Skeletal muscle satellite cell (primary cell): ENCODE results near the gene TMEM132C.
"Not testable (repeated sequence)": the region's sequence is repeated elsewhere in the genome, so short reads cannot be mapped to it uniquely, and the experiment has no call there.

ENCODE experiments used
- H3K27me3 ChIP-seq: 2 replicates; pipeline ENCODE4 v1.7.0; 2013; ENCODE audit warnings: low read length; ENCODE audit not compliant: control insufficient read depth, insufficient read depth
- H3K36me3 ChIP-seq: 2 replicates; pipeline ENCODE4 v1.7.0; 2013; ENCODE audit warnings: mild to moderate bottlenecking, control low read depth, low read length; ENCODE audit not compliant: insufficient read depth
- H3K4me1 ChIP-seq: 2 replicates; pipeline ENCODE4 v1.7.0; 2013; ENCODE audit warnings: low read length; ENCODE audit not compliant: control insufficient read depth, insufficient read depth
- H3K4me2 ChIP-seq: 2 replicates; pipeline ENCODE4 v1.7.0; 2013; ENCODE audit warnings: mild to moderate bottlenecking, low read length
- H3K4me3 ChIP-seq: 2 replicates; pipeline ENCODE4 v1.7.0; 2013; ENCODE audit warnings: low read length
- H3K9ac ChIP-seq: 2 replicates; pipeline ENCODE4 v1.7.0; 2013; ENCODE audit warnings: mild to moderate bottlenecking, low read depth, low read length, moderate library complexity
- H3K9me3 ChIP-seq: replicated peaks from 2 replicates; pipeline ENCODE4 v1.7.0; 2013; ENCODE audit warnings: mild to moderate bottlenecking, control low read depth, low read length

The TMEM132C gene

GRCh38 chr12:128603573-128604115 is 336.7 kb downstream of the TMEM132C start:
- no peak overlapping the region for H3K9ac ChIP-seq
- H3K27me3 ChIP-seq = no peaks in the 10 kb centered on the region
- H3K9me3 ChIP-seq = peaks cover 15% of the 10 kb centered on the region
- no peak overlapping the region for H3K4me2 ChIP-seq
- H3K4me3 ChIP-seq = no peak overlapping the region
- no peaks in the 10 kb centered on the region for H3K4me1 ChIP-seq
- H3K36me3 ChIP-seq = no peaks in the 10 kb centered on the region

GRCh38 chr12:128604219-128604618 is 337.2 kb downstream of the TMEM132C start:
- H3K9ac ChIP-seq, H3K4me1 ChIP-seq, H3K4me3 ChIP-seq, H3K27me3 ChIP-seq, H3K4me2 ChIP-seq, H3K36me3 ChIP-seq: not testable (repeated sequence)
- H3K9me3 ChIP-seq = peaks cover 15% of the 10 kb centered on the region

DNA sequence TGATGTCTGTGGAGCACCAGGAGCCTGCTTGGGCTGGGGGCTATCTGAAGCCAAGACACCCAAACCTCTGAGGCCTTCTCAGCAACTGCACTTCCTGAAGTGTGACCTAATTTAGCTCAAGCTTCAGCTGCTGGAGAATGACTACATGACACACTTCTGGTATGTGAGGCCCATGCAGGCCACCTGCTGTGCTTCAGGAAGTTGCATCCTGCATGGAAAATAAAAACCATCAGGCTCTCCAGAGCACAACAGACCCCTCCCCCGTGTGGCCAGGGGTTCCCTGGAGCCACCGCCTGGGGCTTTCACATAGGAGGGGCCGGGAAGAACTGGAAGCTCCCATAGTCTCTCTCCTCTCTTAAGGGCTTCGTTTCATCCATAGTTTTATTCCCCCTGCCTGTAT is 339.1 kb downstream of the TMEM132C start:
- H3K4me1 ChIP-seq = no peaks in the 10 kb centered on the region
- H3K9ac ChIP-seq = no peak overlapping the region
- no peak overlapping the region for H3K4me2 ChIP-seq
- no peaks in the 10 kb centered on the region for H3K27me3 ChIP-seq
- no peak overlapping the region for H3K4me3 ChIP-seq
- H3K36me3 ChIP-seq = no peaks in the 10 kb centered on the region
- peaks cover 18% of the 10 kb centered on the region for H3K9me3 ChIP-seq

GRCh38 chr12:128606538-128606937 is 339.6 kb downstream of the TMEM132C start:
- H3K4me2 ChIP-seq = no peak overlapping the region
- no peak overlapping the region for H3K9ac ChIP-seq
- no peak overlapping the region for H3K4me3 ChIP-seq
- peaks cover 13% of the 10 kb centered on the region for H3K9me3 ChIP-seq
- H3K27me3 ChIP-seq = no peaks in the 10 kb centered on the region
- H3K36me3 ChIP-seq = no peaks in the 10 kb centered on the region
- no peaks in the 10 kb centered on the region for H3K4me1 ChIP-seq

DNA sequence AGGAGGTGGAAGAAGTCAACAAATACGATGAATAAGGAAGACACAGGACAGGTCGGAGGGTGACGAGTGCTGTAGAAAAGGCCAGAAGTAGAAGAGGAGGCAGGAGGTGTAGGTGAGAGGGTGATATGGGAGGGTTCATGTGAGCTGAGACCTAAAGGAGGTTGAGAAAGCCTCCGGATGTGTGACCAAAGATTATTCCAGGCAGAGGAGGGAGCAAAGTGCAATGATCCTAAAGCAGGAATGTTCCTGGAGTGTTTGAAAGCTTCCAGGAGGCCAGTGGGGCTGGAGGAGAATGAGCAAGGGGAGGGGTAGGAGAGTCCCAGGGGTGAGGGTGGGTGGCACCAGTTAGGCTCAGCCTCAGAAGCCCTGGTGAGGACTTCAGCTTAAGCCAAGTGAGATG is 340.0 kb downstream of the TMEM132C start:
- H3K9ac ChIP-seq = no peak overlapping the region
- H3K4me2 ChIP-seq = no peak overlapping the region
- no peaks in the 10 kb centered on the region for H3K4me1 ChIP-seq
- H3K27me3 ChIP-seq = no peaks in the 10 kb centered on the region
- peaks cover 12% of the 10 kb centered on the region for H3K9me3 ChIP-seq
- no peaks in the 10 kb centered on the region for H3K36me3 ChIP-seq
- no peak overlapping the region for H3K4me3 ChIP-seq

DNA sequence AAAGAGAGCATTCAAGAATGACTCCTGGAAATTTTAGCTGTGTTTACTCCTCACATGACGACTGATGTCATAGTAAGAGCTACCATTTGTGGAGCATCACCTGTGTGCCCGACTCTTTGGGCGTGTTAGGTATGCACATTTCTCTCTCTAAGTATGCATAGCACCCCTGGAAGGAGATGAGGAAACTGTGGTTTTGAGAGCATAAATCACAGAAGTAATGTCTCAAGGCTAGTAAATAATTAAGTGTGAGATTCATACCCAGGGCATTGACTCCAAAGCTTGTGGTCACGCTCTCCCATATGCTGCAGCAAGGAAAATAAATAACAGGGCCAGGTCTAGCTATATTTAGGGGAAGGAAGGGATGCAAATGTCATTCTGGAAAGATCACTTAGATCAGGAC is 340.7 kb downstream of the TMEM132C start:
- Histone ChIP-seq H3K4me2 (no peak overlapping the region), H3K4me3 (no peak overlapping the region), H3K4me1 (no peaks in the 10 kb centered on the region), H3K27me3 (no peaks in the 10 kb centered on the region), H3K9me3 (peaks cover 11% of the 10 kb centered on the region), H3K36me3 (no peaks in the 10 kb centered on the region), H3K9ac (no peak overlapping the region)

DNA sequence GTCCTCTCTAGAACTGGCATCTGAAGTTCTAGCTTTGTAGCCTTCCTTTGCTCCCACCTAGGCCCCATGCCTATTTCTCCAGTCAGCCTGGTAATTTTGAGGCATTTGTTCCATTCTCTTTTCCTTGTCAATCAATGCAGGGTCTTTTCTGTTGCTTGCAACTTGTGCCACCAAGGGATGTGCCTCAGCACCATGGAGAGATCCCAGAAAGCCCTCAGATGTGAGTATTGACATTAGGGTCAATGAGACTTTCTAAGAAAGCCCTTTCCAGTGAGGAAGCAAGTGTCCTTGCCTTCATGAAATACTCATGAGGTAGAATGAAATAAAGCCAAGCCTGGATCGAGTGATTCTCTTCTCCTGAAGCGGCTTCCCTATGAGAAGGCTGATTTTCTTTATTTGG is 342.9 kb downstream of the TMEM132C start:
- Histone ChIP-seq H3K9ac (no peak overlapping the region), H3K4me1 (no peaks in the 10 kb centered on the region), H3K4me3 (no peak overlapping the region), H3K36me3 (no peaks in the 10 kb centered on the region), H3K4me2 (no peak overlapping the region), H3K9me3 (peaks cover 10% of the 10 kb centered on the region), H3K27me3 (no peaks in the 10 kb centered on the region)

GRCh38 chr12:128611736-128612135 is 344.8 kb downstream of the TMEM132C start:
- Histone ChIP-seq H3K9ac (no peak overlapping the region), H3K4me3 (no peak overlapping the region), H3K9me3 (peaks cover 16% of the 10 kb centered on the region), H3K4me2 (no peak overlapping the region), H3K4me1 (no peaks in the 10 kb centered on the region), H3K36me3 (no peaks in the 10 kb centered on the region), H3K27me3 (no peaks in the 10 kb centered on the region)

DNA sequence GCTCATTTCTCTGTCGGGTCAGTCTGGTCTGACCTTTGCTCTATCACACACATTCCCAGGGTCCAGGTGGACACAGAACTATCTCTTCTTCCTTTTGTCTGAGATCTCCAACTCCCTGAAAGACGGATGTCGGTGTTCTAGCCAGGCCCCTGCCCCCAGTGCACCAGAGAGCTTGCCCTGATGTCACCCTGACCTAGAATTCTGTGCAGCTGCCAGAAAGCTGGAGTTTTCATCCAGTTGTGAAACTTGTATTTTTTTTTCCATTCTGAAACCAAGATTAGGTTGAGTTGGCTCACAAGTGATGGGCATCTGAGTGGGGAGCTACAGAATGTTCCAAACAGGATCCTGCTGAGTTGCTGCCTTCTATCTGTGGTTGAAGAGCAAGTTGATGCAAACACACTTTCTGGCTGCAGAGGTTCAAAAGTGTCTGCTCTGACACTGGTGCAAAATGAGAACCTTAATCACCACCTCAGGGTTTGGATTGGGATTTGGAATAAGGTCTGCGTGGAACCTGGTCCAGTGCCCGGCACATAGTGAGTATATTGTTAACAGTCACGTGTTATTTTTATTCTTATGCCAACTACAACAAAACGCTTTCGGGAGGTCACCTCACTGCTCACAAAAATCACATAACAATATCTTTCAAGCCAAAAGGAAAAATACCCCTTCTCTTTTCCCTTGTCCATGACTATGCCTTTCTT is 345.3 kb downstream of the TMEM132C start:
- H3K9me3 ChIP-seq = peaks cover 17% of the 10 kb centered on the region
- no peaks in the 10 kb centered on the region for H3K27me3 ChIP-seq
- H3K4me1 ChIP-seq = no peaks in the 10 kb centered on the region
- H3K4me3 ChIP-seq = no peak overlapping the region
- no peak overlapping the region for H3K4me2 ChIP-seq
- no peak overlapping the region for H3K9ac ChIP-seq
- no peaks in the 10 kb centered on the region for H3K36me3 ChIP-seq

- H3K4me1 ChIP-seq = no peaks in the 10 kb centered on the region
- H3K9me3 ChIP-seq = peaks cover 21% of the 10 kb centered on the region
- no peak overlapping the region for H3K4me3 ChIP-seq
- no peak overlapping the region for H3K4me2 ChIP-seq
- no peaks in the 10 kb centered on the region for H3K27me3 ChIP-seq
- H3K36me3 ChIP-seq = no peaks in the 10 kb centered on the region
- H3K9ac ChIP-seq = no peak overlapping the region
These were observed 347.0 kb downstream of the TMEM132C start for GRCh38 chr12:128613837-128614590.

DNA sequence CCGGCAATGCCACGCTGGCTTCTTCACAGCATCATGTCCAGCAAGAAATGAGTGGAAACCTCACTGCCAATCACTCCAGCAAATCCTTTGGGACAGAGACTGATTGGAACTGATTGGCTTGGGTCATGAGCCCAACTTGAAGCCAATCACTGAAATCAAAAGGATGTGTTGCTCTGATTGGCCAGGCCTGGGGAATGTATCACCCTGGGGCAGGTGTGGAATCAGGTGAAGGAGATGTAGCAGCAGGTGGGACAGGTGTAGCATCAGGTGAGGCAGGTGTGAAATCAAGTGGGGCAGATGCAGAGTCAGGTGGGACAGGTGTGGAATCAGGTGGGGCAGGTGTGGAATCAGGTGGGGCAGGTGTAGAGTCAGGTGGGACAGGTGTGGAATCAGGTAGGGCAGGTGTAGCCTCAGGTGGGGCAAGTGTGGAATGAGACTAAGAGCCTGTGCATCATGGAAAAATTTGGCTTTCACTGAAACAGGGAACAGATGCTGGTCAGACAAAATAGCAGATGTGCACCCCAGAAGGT is 350.4 kb downstream of the TMEM132C start:
- Histone ChIP-seq H3K4me1 (no peaks in the 10 kb centered on the region), H3K9ac (no peak overlapping the region), H3K4me2 (no peak overlapping the region), H3K36me3 (no peaks in the 10 kb centered on the region), H3K27me3 (no peaks in the 10 kb centered on the region), H3K9me3 (peaks cover 28% of the 10 kb centered on the region), H3K4me3 (no peak overlapping the region)
